Suppressor macrophage (primary cell): ENCODE data around the gene PHPT1.

ENCODE experiments used
- DNase-seq, 4 experiments: peaks; one replicate each; pipeline ENCODE4 v3.0.0-alpha.2; 2020 to 2022

The PHPT1 gene

GRCh38 chr9:136886610-136887597 is 37.7 kb downstream of the PHPT1 start:
- DNase-seq: peak in 3 of 4 experiments; percentile 23 to 39 (median 24)

- no peak for DNase-seq
Observed at GRCh38 chr9:136888454-136888853, 39.2 kb downstream of the PHPT1 start.

GRCh38 chr9:136889858-136890257 is 40.6 kb downstream of the PHPT1 start:
- DNase-seq: no peak

GRCh38 chr9:136890661-136891060 is 41.5 kb downstream of the PHPT1 start:
- no peak for DNase-seq

GRCh38 chr9:136896027-136896426 is 46.8 kb downstream of the PHPT1 start:
- no peak for DNase-seq

GRCh38 chr9:136898483-136899100 is 49.4 kb downstream of the PHPT1 start:
- no peak for DNase-seq

- DNase-seq: no peak
Observed at GRCh38 chr9:136899196-136899595, 50.0 kb downstream of the PHPT1 start.

GRCh38 chr9:136900556-136900955 is 51.3 kb downstream of the PHPT1 start:
- no peak for DNase-seq
